H9 (cell line): ENCODE results near the gene CDH26. TPM values are rescaled to one million over a fixed set of nuclear protein-coding genes. Genes with fewer than 3 reads are reported as not detected.

Experiments used
- DNase-seq: peaks from one replicate; pipeline ENCODE4 v3.0.0-alpha.2; 2017
- H2AFZ ChIP-seq: one replicate; pipeline ENCODE4 v1.6.1; 2013; ENCODE audit warnings: mild to moderate bottlenecking, low read length, control low read depth, moderate library complexity
- H2AK5ac ChIP-seq: 2 replicates; pipeline ENCODE4 v1.6.1; 2013; ENCODE audit warnings: low read length, control low read depth, mixed read lengths; ENCODE audit not compliant: insufficient read length
- H2BK120ac ChIP-seq: one replicate; pipeline ENCODE4 v1.6.1; 2013; ENCODE audit warnings: low read depth, mild to moderate bottlenecking, low read length, control low read depth, inconsistent platforms; ENCODE audit not compliant: poor library complexity, severe bottlenecking
- H2BK12ac ChIP-seq: 2 replicates; pipeline ENCODE4 v1.6.1; 2013; ENCODE audit warnings: low read length, control low read depth, mixed read lengths, low read depth; ENCODE audit not compliant: insufficient read length
- H2BK15ac ChIP-seq: 2 replicates; pipeline ENCODE4 v1.6.1; 2013; ENCODE audit warnings: low read depth, low read length, control low read depth
- H2BK20ac ChIP-seq: one replicate; pipeline ENCODE4 v1.6.1; 2013; ENCODE audit warnings: low read depth, mild to moderate bottlenecking, low read length, control low read depth, inconsistent platforms; ENCODE audit not compliant: poor library complexity, severe bottlenecking
- H2BK5ac ChIP-seq: 2 replicates; pipeline ENCODE4 v1.6.1; 2013; ENCODE audit warnings: low read length, control low read depth, mixed read lengths; ENCODE audit not compliant: insufficient read length
- H3K14ac ChIP-seq: 2 replicates; pipeline ENCODE4 v1.6.1; 2013; ENCODE audit warnings: low read length, control low read depth; ENCODE audit not compliant: insufficient read depth
- H3K18ac ChIP-seq: 2 replicates; pipeline ENCODE4 v1.6.1; 2013; ENCODE audit warnings: low read depth, mild to moderate bottlenecking, mixed read lengths, low read length, control low read depth; ENCODE audit not compliant: insufficient read length
- H3K23ac ChIP-seq: 2 replicates; pipeline ENCODE4 v1.6.1; 2013; ENCODE audit warnings: low read length, control low read depth, mixed read lengths, low read depth; ENCODE audit not compliant: insufficient read length
- H3K23me2 ChIP-seq: 2 replicates; pipeline ENCODE4 v1.6.1; 2013; ENCODE audit warnings: low read depth, mild to moderate bottlenecking, mixed read lengths, low read length, control low read depth; ENCODE audit not compliant: insufficient read length, poor library complexity, severe bottlenecking
- H3K27ac ChIP-seq: 2 replicates; pipeline ENCODE4 v1.5.1; 2013; ENCODE audit warnings: low read length, control low read depth, mixed read lengths, low read depth; ENCODE audit not compliant: insufficient read length
- H3K27me3 ChIP-seq: 2 replicates; pipeline ENCODE4 v1.6.1; 2013; ENCODE audit warnings: low read length, control low read depth, inconsistent platforms; ENCODE audit not compliant: insufficient read depth
- H3K4ac ChIP-seq: 2 replicates; pipeline ENCODE4 v1.6.1; 2013; ENCODE audit warnings: low read depth, mild to moderate bottlenecking, control low read depth, inconsistent platforms, low read length, moderate library complexity
- H3K4me1 ChIP-seq: 2 replicates; pipeline ENCODE4 v1.6.1; 2013; ENCODE audit warnings: low read length, control low read depth, inconsistent platforms; ENCODE audit not compliant: insufficient read depth
- H3K4me2 ChIP-seq: 2 replicates; pipeline ENCODE4 v1.6.1; 2013; ENCODE audit warnings: low read length, control low read depth, mixed read lengths; ENCODE audit not compliant: insufficient read length, insufficient read depth
- H3K56ac ChIP-seq: 2 replicates; pipeline ENCODE4 v1.6.1; 2013; ENCODE audit warnings: low read depth, mild to moderate bottlenecking, mixed read lengths, low read length, control low read depth; ENCODE audit not compliant: insufficient read length
- H3K79me1 ChIP-seq: 2 replicates; pipeline ENCODE4 v1.6.1; 2013; ENCODE audit warnings: low read depth, mild to moderate bottlenecking, moderate library complexity, low read length, control low read depth, inconsistent platforms; ENCODE audit not compliant: insufficient read depth, poor library complexity, severe bottlenecking
- H3K79me2 ChIP-seq: 2 replicates; pipeline ENCODE4 v1.6.1; 2013; ENCODE audit warnings: low read length, control low read depth, inconsistent platforms; ENCODE audit not compliant: insufficient read depth
- H3K9ac ChIP-seq: 2 replicates; pipeline ENCODE4 v1.6.1; 2013; ENCODE audit warnings: low read length, control low read depth, mixed read lengths; ENCODE audit not compliant: insufficient read length; ENCODE audit errors: extremely low read depth
- H3K9me3 ChIP-seq: one replicate; pipeline ENCODE4 v1.6.1; 2013; ENCODE audit warnings: low read depth, low read length, inconsistent platforms; ENCODE audit not compliant: control insufficient read depth
- H3T11ph ChIP-seq: one replicate; pipeline ENCODE4 v1.6.1; 2013; ENCODE audit warnings: mild to moderate bottlenecking, low read length, control low read depth, inconsistent platforms
- H4K20me1 ChIP-seq: one replicate; pipeline ENCODE4 v1.6.1; 2013; ENCODE audit not compliant: control insufficient read depth, insufficient read length, insufficient read depth
- H4K5ac ChIP-seq: 2 replicates; pipeline ENCODE4 v1.6.1; 2013; ENCODE audit warnings: low read depth, mild to moderate bottlenecking, mixed read lengths, low read length, control low read depth; ENCODE audit not compliant: insufficient read length
- H4K8ac ChIP-seq: replicated peaks from 2 replicates; pipeline ENCODE4 v1.6.1; 2013; ENCODE audit warnings: low read length, control low read depth, mixed read lengths, low read depth; ENCODE audit not compliant: insufficient read length
- H4K91ac ChIP-seq: 2 replicates; pipeline ENCODE4 v1.6.1; 2013; ENCODE audit warnings: low read depth, mild to moderate bottlenecking, moderate library complexity, mixed read lengths, low read length, control low read depth; ENCODE audit not compliant: insufficient read length
- H3K27ac Mint-ChIP-seq, 3 experiments: 2 replicates in 2 of 3; 3 replicates in 1 of 3; pipeline ENCODE4 v1.8.0; 2020 to 2021; ENCODE audit warnings: mixed read lengths in 3 of 3, mild to moderate bottlenecking in 1 of 3, moderate library complexity in 1 of 3
- H3K27me3 Mint-ChIP-seq: 2 replicates; pipeline ENCODE4 v1.8.0; 2021; ENCODE audit warnings: low read depth, mild to moderate bottlenecking, moderate library complexity, mixed read lengths
- H3K36me3 Mint-ChIP-seq, 3 experiments: 2 replicates in 2 of 3; 3 replicates in 1 of 3; pipeline ENCODE4 v1.8.0; 2020 to 2021; ENCODE audit warnings: low read depth in 3 of 3, mixed read lengths in 3 of 3; ENCODE audit not compliant: insufficient read depth in 1 of 3
- H3K4me1 Mint-ChIP-seq, 2 experiments: 2 replicates each; pipeline ENCODE4 v1.8.0; 2020; ENCODE audit warnings: mixed read lengths in 2 of 2
- H3K4me3 Mint-ChIP-seq, 2 experiments: 2 replicates in 1 of 2; 3 replicates in 1 of 2; pipeline ENCODE4 v1.8.0; 2020 to 2021; ENCODE audit warnings: mild to moderate bottlenecking in 2 of 2, mixed read lengths in 2 of 2, moderate library complexity in 1 of 2
- H3K9me3 Mint-ChIP-seq, 2 experiments: 2 replicates in 1 of 2; 3 replicates in 1 of 2; pipeline ENCODE4 v1.8.0; 2020; ENCODE audit warnings: mild to moderate bottlenecking in 2 of 2, mixed read lengths in 2 of 2, moderate library complexity in 1 of 2
- WGBS: extraction: QIAGEN DNeasy Blood & Tissue Kit; methylation state at CpG from one replicate; pipeline ENCODE4 v1.1.7; 2013; ENCODE audit warnings: missing lambda C conversion rate, low lambda C conversion rate, mixed read lengths; ENCODE audit not compliant: insufficient read length; ENCODE audit errors: extremely low coverage; 5-methylcytosine and 5-hydroxymethylcytosine counted together
- total RNA-seq: library from RNA; stranded (reverse); gene quantifications from 2 replicates; pipeline ENCODE4 v1.2.1, GENCODE V29; 2021
- TF ChIP-seq, protein P1 (sequence below): fragments of 200-600 bp; sonication (generic); conservative IDR thresholded peaks from 3 replicates; pipeline ENCODE4 v1.8.0; 2021; ENCODE audit warnings: antibody characterized with exemption, mild to moderate bottlenecking

The CDH26 gene
- total RNA-seq, 1 experiment from 2014 or later = 0.79 TPM

DNA sequence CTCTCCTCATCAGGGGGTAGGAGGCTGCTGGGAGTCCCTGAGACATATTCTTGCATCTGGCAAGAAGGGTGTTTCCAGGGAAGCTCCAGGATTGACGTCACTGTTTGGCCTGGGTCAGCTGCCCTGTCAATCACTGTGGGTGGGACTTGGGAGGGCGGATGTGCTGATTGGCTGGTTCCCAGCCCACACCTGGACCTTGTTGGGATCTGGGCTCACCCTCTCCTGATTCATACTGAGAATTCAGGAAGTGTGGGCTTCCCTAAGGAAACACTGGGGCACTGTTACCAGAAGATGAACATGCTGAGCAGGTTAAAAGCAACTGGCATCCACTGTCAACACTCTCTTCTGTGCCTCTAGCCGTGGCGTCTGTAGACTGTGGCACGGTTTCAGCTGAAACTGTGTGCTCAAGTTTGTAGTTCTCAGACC, 36.5 kb downstream of the CDH26 start:
- H4K5ac ChIP-seq = no peak overlapping the region
- H3K9ac ChIP-seq = no peak overlapping the region
- peak; percentile 96 for DNase-seq
- H2AK5ac ChIP-seq = no peak overlapping the region
- Mint-ChIP-seq H3K9me3 (peaks cover 0 to 2% of the 10 kb centered on the region in 2 experiments; a peak in 2 of 5 replicates), H3K4me1 (peaks cover 32% of the 10 kb centered on the region in 2 experiments), H3K36me3 (no peaks in the 10 kb centered on the region), H3K4me3 (peak overlapping the region; percentile 63 to 76), H3K27me3 (peaks cover 4% of the 10 kb centered on the region), H3K27ac (peak overlapping the region in 2 of 3 experiments; percentile 41 to 89; a peak in 2 of 7 replicates)
- no peaks in the 10 kb centered on the region for H3K9me3 ChIP-seq
- H3K23ac ChIP-seq = no peak overlapping the region
- TF ChIP-seq, protein P1, sequence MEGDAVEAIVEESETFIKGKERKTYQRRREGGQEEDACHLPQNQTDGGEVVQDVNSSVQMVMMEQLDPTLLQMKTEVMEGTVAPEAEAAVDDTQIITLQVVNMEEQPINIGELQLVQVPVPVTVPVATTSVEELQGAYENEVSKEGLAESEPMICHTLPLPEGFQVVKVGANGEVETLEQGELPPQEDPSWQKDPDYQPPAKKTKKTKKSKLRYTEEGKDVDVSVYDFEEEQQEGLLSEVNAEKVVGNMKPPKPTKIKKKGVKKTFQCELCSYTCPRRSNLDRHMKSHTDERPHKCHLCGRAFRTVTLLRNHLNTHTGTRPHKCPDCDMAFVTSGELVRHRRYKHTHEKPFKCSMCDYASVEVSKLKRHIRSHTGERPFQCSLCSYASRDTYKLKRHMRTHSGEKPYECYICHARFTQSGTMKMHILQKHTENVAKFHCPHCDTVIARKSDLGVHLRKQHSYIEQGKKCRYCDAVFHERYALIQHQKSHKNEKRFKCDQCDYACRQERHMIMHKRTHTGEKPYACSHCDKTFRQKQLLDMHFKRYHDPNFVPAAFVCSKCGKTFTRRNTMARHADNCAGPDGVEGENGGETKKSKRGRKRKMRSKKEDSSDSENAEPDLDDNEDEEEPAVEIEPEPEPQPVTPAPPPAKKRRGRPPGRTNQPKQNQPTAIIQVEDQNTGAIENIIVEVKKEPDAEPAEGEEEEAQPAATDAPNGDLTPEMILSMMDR = no peak
- no peaks in the 10 kb centered on the region for H3K4me1 ChIP-seq
- H3K4ac ChIP-seq = no peak overlapping the region
- no peaks in the 10 kb centered on the region for H3K79me1 ChIP-seq
- H2AFZ ChIP-seq = no peak overlapping the region
- H2BK12ac ChIP-seq = no peak overlapping the region
- H3T11ph ChIP-seq = no peak overlapping the region
- WGBS = no CpG with 5 or more reads among the region's 5 CpGs
- H4K91ac ChIP-seq = no peak overlapping the region
- H3K27me3 ChIP-seq = no peaks in the 10 kb centered on the region
- H3K56ac ChIP-seq = no peak overlapping the region
- H3K79me2 ChIP-seq = no peaks in the 10 kb centered on the region
- H2BK120ac ChIP-seq = no peak overlapping the region
- H3K4me2 ChIP-seq = peak overlapping the region; percentile 73
- H2BK5ac ChIP-seq = no peak overlapping the region
- H3K27ac ChIP-seq = no peak overlapping the region
- H4K8ac ChIP-seq = no peak overlapping the region
- H2BK15ac ChIP-seq = no peak overlapping the region
- H3K14ac ChIP-seq = no peak overlapping the region
- H3K23me2 ChIP-seq = peaks cover 8% of the 10 kb centered on the region
- H4K20me1 ChIP-seq = no peaks in the 10 kb centered on the region
- H3K18ac ChIP-seq = peak overlapping the region; percentile 1
- no peak overlapping the region for H2BK20ac ChIP-seq
